DLD1 (cell line): ENCODE data around the gene CERS6.
"Not testable (repeated sequence)": the region's sequence is repeated elsewhere in the genome, so short reads cannot be mapped to it uniquely, and the experiment has no call there.

Experiments
- in situ Hi-C: cut with HindIII; loops from 2 replicates; pipeline ENCODE4 v1.10.0; 2017; ENCODE audit warnings: low sequenced_read_pairs

The CERS6 gene

GRCh38 chr2:168791140-168791539 lies 335.1 kb downstream of the CERS6 start:
- in situ Hi-C loops = not testable (repeated sequence)

- in situ Hi-C loops = no loop called here
These were observed 337.5 kb downstream of the CERS6 start for GRCh38 chr2:168793596-168793995.

GRCh38 chr2:168794968-168795367 lies 338.9 kb downstream of the CERS6 start:
- in situ Hi-C loops = no loop called here

- in situ Hi-C loops = no loop called here
These were observed 340.1 kb downstream of the CERS6 start for GRCh38 chr2:168796090-168796577.

DNA sequence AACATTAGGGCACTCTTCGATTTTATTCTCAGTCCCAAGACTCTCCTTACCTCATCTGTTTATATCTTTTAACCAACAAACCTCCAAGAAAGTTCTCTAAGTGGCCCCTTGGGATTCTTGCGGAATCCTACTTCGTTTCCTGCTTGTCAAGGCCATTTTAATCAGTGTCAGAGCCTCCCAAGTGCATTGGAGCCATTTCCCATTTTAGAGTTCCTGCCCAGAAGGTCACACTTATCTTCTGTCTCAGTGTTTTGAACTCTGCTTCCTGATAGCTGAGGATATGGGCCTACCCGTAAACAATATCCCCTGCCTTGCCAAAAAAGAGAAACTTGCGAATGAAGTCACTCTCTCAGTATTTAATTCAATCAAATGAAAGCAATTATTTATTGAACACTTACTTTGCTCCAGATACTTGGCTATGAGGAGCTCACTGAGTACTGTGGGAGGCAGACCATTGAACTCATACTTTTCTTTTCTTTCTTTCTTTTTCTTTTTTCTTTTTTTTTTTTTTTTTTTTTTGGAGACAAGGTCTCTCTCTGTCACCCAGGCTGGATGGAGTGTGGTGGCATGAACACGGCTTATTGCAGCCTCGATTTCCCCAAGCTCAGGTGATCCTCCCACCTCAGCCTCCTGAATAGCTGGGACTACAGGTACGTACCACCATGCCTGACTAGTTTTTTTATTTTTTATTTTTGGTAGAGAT lies 340.7 kb downstream of the CERS6 start:
- in situ Hi-C loops = no loop called here

GRCh38 chr2:168797286-168797655 lies 341.2 kb downstream of the CERS6 start:
- in situ Hi-C loops = no loop called here

GRCh38 chr2:168798076-168798887 lies 342.2 kb downstream of the CERS6 start:
- in situ Hi-C loops = no loop called here

DNA sequence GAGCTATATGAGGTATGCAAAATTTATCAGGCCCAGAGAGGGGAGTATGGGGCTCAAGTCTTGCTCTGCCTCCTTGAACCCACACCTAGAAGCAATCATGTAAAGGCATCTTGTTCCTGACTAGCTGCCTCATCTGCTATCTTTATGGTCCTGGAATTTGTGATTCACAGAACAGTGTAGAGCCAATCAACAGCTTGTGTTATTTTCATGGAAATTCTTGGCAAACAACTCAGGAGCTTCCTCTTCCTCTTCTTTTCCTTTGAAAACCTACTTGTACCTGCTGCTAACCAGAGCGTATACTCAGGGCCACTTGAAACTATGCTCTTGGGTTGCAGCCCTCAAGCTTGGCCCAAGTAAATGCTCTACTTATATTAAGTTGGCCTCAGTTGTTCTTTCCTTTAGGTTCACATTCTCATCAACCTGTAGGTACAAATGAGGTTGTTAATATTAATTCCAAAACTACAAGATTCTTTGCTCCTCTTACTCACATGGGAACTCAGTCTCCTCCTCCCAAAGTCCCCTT lies 342.9 kb downstream of the CERS6 start:
- in situ Hi-C loops = no loop called here

GRCh38 chr2:168801471-168801870 lies 345.4 kb downstream of the CERS6 start:
- in situ Hi-C loops = no loop called here

GRCh38 chr2:168801961-168802858 lies 346.1 kb downstream of the CERS6 start, which contains the start of gene NOSTRIN:
Gene NOSTRIN (plus strand): TSS chr2:168802637. CDS start chr2:168802647, 10 bp downstream.
- in situ Hi-C loops = no loop called here

GRCh38 chr2:168802859-168803725 lies 347.0 kb downstream of the CERS6 start:
- in situ Hi-C loops = no loop called here

DNA sequence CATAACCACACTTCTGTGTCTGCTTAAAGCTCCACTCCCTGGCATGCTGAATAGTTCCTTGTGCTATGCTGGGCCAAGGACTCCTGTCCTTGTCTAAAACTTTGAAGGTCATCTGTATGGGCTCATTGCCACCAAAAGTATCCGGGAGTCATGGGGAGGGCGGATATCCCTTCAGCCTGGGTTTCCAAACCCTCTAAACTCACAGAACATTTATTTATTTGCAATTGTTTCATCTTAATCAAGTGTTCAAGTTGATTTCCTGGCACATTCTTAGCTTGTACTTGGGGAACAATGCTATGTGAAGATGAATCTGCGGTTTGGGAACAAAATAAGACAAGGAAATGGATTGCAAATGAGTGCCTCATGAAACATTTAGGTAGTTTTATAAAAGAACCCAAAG lies 348.1 kb downstream of the CERS6 start:
- in situ Hi-C loops = no loop called here

GRCh38 chr2:168805615-168806014 lies 349.5 kb downstream of the CERS6 start:
- in situ Hi-C loops = no loop called here

- in situ Hi-C loops = no loop called here
These were observed 353.5 kb downstream of the CERS6 start for GRCh38 chr2:168809537-168809936.

DNA sequence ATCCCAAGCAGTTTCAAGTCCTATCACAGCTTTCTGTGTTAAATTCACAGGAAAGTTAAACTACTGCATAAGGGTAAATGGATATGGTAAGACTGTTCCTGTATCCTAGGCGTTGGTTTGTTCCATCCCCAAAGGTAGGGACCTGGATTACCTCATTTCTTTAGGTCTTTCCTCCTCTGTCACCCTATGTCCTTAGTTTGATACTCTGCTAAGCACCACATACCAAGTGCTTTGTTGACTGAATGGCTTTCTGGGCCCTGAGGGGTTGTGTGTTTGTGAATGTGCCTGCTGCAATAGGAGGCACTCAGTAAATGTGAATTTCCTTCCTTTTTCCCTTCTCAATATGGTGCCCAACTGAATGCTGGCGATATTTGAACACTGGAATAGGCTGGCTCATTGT lies 354.2 kb downstream of the CERS6 start:
- in situ Hi-C loops = no loop called here

GRCh38 chr2:168811696-168812095 lies 355.6 kb downstream of the CERS6 start:
- in situ Hi-C loops = no loop called here

- in situ Hi-C loops = no loop called here
These were observed 358.0 kb downstream of the CERS6 start for GRCh38 chr2:168814046-168814445.

- in situ Hi-C loops = no loop called here
These were observed 359.2 kb downstream of the CERS6 start for GRCh38 chr2:168814939-168815907.

GRCh38 chr2:168816369-168816768 lies 360.3 kb downstream of the CERS6 start:
- in situ Hi-C loops = no loop called here
